Measurements from ENCODE around the gene FBXO41. TPM values are rescaled to one million over a fixed set of nuclear protein-coding genes. Genes with fewer than 3 reads are reported as not detected.
A peak's percentile ranks its signal among the peaks of the same experiment; 100 is the strongest.

Gene FBXO41
- total and polyA plus RNA-seq, 4 donors: 0.06 to 0.51 (median 0.38) TPM

DNA sequence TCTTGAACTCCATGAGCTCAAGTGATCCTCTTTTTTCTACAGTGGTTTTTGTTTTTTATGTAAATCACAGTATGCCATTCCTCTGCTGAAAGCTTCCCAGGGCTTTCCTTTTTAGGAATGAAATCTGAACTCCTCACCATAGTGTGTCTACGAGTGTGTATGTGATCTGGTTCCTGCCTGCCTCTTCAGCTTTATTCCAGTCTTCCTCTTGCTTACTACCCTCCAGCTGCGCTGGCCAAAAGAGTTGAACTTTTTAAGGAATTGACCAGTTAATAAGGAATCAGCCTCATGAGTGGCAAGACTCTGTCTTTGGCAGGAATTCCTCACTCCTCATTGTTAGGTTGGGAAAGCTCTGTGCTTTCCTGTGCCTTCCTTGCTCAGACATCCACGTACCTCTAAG lies 46.1 kb downstream of the FBXO41 start (continued):
- TF ChIP-seq, protein P1, sequence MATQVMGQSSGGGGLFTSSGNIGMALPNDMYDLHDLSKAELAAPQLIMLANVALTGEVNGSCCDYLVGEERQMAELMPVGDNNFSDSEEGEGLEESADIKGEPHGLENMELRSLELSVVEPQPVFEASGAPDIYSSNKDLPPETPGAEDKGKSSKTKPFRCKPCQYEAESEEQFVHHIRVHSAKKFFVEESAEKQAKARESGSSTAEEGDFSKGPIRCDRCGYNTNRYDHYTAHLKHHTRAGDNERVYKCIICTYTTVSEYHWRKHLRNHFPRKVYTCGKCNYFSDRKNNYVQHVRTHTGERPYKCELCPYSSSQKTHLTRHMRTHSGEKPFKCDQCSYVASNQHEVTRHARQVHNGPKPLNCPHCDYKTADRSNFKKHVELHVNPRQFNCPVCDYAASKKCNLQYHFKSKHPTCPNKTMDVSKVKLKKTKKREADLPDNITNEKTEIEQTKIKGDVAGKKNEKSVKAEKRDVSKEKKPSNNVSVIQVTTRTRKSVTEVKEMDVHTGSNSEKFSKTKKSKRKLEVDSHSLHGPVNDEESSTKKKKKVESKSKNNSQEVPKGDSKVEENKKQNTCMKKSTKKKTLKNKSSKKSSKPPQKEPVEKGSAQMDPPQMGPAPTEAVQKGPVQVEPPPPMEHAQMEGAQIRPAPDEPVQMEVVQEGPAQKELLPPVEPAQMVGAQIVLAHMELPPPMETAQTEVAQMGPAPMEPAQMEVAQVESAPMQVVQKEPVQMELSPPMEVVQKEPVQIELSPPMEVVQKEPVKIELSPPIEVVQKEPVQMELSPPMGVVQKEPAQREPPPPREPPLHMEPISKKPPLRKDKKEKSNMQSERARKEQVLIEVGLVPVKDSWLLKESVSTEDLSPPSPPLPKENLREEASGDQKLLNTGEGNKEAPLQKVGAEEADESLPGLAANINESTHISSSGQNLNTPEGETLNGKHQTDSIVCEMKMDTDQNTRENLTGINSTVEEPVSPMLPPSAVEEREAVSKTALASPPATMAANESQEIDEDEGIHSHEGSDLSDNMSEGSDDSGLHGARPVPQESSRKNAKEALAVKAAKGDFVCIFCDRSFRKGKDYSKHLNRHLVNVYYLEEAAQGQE (IDR thresholded peaks at IDR 0.05): no peak

DNA sequence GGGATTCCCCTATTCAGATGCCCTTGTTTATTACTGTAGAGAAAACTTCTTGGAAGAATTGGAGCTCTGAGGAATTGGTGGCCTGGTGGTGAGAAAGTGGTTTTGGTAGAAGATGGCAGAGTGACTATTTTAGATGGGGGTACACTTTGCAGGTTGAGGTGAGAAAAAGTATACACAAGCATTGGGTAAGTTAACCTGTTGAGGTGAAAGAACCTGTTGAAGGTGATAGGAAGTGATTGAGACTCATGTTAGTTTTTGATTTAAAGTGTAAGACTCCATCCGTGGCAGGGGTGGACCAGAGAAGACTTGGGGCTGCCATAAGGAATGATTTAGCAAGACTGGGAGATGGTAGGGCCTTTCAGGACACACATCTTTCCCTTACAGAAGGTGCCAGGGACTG lies 47.1 kb downstream of the FBXO41 start:
- no peaks in the 10 kb centered on the region for H3K9me3 ChIP-seq (ENCODE audit: control insufficient read depth in 4 of 4, low read length in 3 of 4)
- WGBS: 71% methylated on average over 1 of the region's 1 CpG
- H3K27ac ChIP-seq (ENCODE audit: low read depth in 1 of 2, low read length in 2 of 2): no peak overlapping the region
- peaks cover 2 to 13% (median 7%) of the 10 kb centered on the region in 4 donors for H3K36me3 ChIP-seq (ENCODE audit: control insufficient read depth in 4 of 4, insufficient read depth in 3 of 4, low read depth in 1 of 4, low read length in 3 of 4)
- H3K27me3 ChIP-seq (ENCODE audit: control insufficient read depth in 4 of 4, insufficient read depth in 4 of 4, low read length in 3 of 4): no peaks in the 10 kb centered on the region
- TF ChIP-seq NR2F2 (IDR thresholded peaks at IDR 0.05) (no peak), MAX (IDR thresholded peaks at IDR 0.05) (no peak), FOXA2 (IDR thresholded peaks at IDR 0.05) (no peak)
- TF ChIP-seq, protein P2, sequence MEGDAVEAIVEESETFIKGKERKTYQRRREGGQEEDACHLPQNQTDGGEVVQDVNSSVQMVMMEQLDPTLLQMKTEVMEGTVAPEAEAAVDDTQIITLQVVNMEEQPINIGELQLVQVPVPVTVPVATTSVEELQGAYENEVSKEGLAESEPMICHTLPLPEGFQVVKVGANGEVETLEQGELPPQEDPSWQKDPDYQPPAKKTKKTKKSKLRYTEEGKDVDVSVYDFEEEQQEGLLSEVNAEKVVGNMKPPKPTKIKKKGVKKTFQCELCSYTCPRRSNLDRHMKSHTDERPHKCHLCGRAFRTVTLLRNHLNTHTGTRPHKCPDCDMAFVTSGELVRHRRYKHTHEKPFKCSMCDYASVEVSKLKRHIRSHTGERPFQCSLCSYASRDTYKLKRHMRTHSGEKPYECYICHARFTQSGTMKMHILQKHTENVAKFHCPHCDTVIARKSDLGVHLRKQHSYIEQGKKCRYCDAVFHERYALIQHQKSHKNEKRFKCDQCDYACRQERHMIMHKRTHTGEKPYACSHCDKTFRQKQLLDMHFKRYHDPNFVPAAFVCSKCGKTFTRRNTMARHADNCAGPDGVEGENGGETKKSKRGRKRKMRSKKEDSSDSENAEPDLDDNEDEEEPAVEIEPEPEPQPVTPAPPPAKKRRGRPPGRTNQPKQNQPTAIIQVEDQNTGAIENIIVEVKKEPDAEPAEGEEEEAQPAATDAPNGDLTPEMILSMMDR (IDR thresholded peaks at IDR 0.05; ENCODE audit: low read depth, low read length, missing input control): no peak
- H3K4me1 ChIP-seq (ENCODE audit: control insufficient read depth in 4 of 4, insufficient read depth in 4 of 4, low read length in 3 of 4): peaks cover 2 to 26% (median 19%) of the 10 kb centered on the region in 4 donors
- no peak for DNase-seq (ENCODE audit: low spot score)
- H3K4me3 ChIP-seq (ENCODE audit: low read depth in 1 of 3, low read length in 3 of 3): no peak overlapping the region
- no peak overlapping the region for H3K9ac ChIP-seq (ENCODE audit: low read depth in 1 of 2, low read length in 2 of 2)

GRCh38 chr2:73235315-73236028 lies 48.8 kb downstream of the FBXO41 start:
- H3K27me3 ChIP-seq (ENCODE audit: control insufficient read depth in 4 of 4, insufficient read depth in 4 of 4, low read length in 3 of 4): no peaks in the 10 kb centered on the region
- no peak overlapping the region for H3K27ac ChIP-seq (ENCODE audit: low read depth in 1 of 2, low read length in 2 of 2)
- no peak for TF ChIP-seq SP1 (IDR thresholded peaks at IDR 0.05)
- TF ChIP-seq HNF4A (conservative IDR thresholded peaks at IDR 0.05): no peak
- TF ChIP-seq TAF1 (conservative IDR thresholded peaks at IDR 0.05): no peak
- TF ChIP-seq, protein P2 (IDR thresholded peaks at IDR 0.05; ENCODE audit: low read depth, low read length, missing input control): no peak
- no peak for TF ChIP-seq ATF3 (IDR thresholded peaks at IDR 0.05)
- no peak for TF ChIP-seq EGR1 (IDR thresholded peaks at IDR 0.05; ENCODE audit: low read depth in 2 of 2)
- no peak for TF ChIP-seq JUND (IDR thresholded peaks at IDR 0.05)
- no peak for TF ChIP-seq GABPA (IDR thresholded peaks at IDR 0.05 in 1 of 2, conservative IDR thresholded peaks at IDR 0.05 in 1 of 2)
- TF ChIP-seq YY1 (IDR thresholded peaks at IDR 0.05): no peak
- TF ChIP-seq FOXA2 (IDR thresholded peaks at IDR 0.05): no peak
- no peak for TF ChIP-seq NR2F2 (IDR thresholded peaks at IDR 0.05)
- TF ChIP-seq, protein P3, sequence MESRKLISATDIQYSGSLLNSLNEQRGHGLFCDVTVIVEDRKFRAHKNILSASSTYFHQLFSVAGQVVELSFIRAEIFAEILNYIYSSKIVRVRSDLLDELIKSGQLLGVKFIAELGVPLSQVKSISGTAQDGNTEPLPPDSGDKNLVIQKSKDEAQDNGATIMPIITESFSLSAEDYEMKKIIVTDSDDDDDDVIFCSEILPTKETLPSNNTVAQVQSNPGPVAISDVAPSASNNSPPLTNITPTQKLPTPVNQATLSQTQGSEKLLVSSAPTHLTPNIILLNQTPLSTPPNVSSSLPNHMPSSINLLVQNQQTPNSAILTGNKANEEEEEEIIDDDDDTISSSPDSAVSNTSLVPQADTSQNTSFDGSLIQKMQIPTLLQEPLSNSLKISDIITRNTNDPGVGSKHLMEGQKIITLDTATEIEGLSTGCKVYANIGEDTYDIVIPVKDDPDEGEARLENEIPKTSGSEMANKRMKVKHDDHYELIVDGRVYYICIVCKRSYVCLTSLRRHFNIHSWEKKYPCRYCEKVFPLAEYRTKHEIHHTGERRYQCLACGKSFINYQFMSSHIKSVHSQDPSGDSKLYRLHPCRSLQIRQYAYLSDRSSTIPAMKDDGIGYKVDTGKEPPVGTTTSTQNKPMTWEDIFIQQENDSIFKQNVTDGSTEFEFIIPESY (IDR thresholded peaks at IDR 0.05): no peak
- no peaks in the 10 kb centered on the region for H3K9me3 ChIP-seq (ENCODE audit: control insufficient read depth in 4 of 4, low read length in 3 of 4)
- H3K4me1 ChIP-seq (ENCODE audit: control insufficient read depth in 4 of 4, insufficient read depth in 4 of 4, low read length in 3 of 4): peaks cover 2 to 26% (median 19%) of the 10 kb centered on the region in 4 donors
- peak overlapping the region; percentile 86 to 97 (median 87) for H3K4me3 ChIP-seq (ENCODE audit: low read depth in 1 of 3, low read length in 3 of 3)
- H3K36me3 ChIP-seq (ENCODE audit: control insufficient read depth in 4 of 4, insufficient read depth in 3 of 4, low read depth in 1 of 4, low read length in 3 of 4): peaks cover 2 to 8% (median 7%) of the 10 kb centered on the region in 4 donors
- H3K9ac ChIP-seq (ENCODE audit: low read depth in 1 of 2, low read length in 2 of 2): peak overlapping the region; percentile 88 to 91
- 67% methylated on average over 11 of the region's 11 CpGs for WGBS
- no peak for DNase-seq (ENCODE audit: low spot score)

Data from liver (tissue), 9 donors.